Parathyroid adenoma (tissue), 2 donors: ENCODE measurements around the gene LRRFIP2.
"Not testable (repeated sequence)": the region's sequence is repeated elsewhere in the genome, so short reads cannot be mapped to it uniquely, and the experiment has no call there.

Experiments
- H2AFZ ChIP-seq: fragments of 300-600 bp; sonication (generic); one replicate; pipeline ENCODE4 v1.7.0; 2017; ENCODE audit warnings: antibody characterized with exemption, mild to moderate bottlenecking
- H3K27ac ChIP-seq: fragments of 300-600 bp; sonication (generic); one replicate; pipeline ENCODE4 v1.7.0; 2017
- H3K27me3 ChIP-seq: fragments of 300-600 bp; sonication (generic); one replicate; pipeline ENCODE4 v1.7.0; 2017; ENCODE audit warnings: low read length; ENCODE audit not compliant: control insufficient read depth, insufficient read depth
- H3K36me3 ChIP-seq: fragments of 300-600 bp; sonication (generic); one replicate; pipeline ENCODE4 v1.7.0; 2017; ENCODE audit warnings: low read length; ENCODE audit not compliant: control insufficient read depth, insufficient read depth
- H3K4me1 ChIP-seq: fragments of 300-600 bp; sonication (generic); one replicate; pipeline ENCODE4 v1.7.0; 2017; ENCODE audit warnings: control low read depth
- H3K4me2 ChIP-seq: fragments of 300-600 bp; sonication (generic); one replicate; pipeline ENCODE4 v1.7.0; 2017; ENCODE audit warnings: low read length
- H3K4me3 ChIP-seq: fragments of 300-600 bp; sonication (generic); one replicate; pipeline ENCODE4 v1.7.0; 2017; ENCODE audit warnings: low read depth, low read length
- H3K79me2 ChIP-seq: fragments of 300-600 bp; sonication (generic); one replicate; pipeline ENCODE4 v1.7.0; 2017; ENCODE audit warnings: control low read depth
- H3K9ac ChIP-seq: fragments of 300-600 bp; sonication (generic); one replicate; pipeline ENCODE4 v1.7.0; 2017; ENCODE audit warnings: mild to moderate bottlenecking
- H3K9me3 ChIP-seq: fragments of 300-600 bp; sonication (generic); one replicate; pipeline ENCODE4 v1.7.0; 2017; ENCODE audit warnings: low read length; ENCODE audit not compliant: control insufficient read depth
- CTCF ChIP-seq: fragments of 300-600 bp; sonication (generic); IDR thresholded peaks from one replicate; pipeline ENCODE4 v1.7.0; 2017; ENCODE audit warnings: antibody characterized with exemption, mild to moderate bottlenecking
- donor health status: primary hyperparathyroidism.

LRRFIP2 gene

GRCh38 chr3:37214076-37214475 lies 39.7 kb upstream of the LRRFIP2 start:
- no peak overlapping the region for H2AFZ ChIP-seq
- no peaks in the 10 kb centered on the region for H3K4me1 ChIP-seq
- TF ChIP-seq CTCF: no peak
- H3K79me2 ChIP-seq: no peaks in the 10 kb centered on the region
- H3K27ac ChIP-seq: no peak overlapping the region
- H3K4me2 ChIP-seq: no peak overlapping the region
- H3K9ac ChIP-seq: no peak overlapping the region
- H3K36me3 ChIP-seq: no peaks in the 10 kb centered on the region
- no peak overlapping the region for H3K4me3 ChIP-seq
- H3K9me3 ChIP-seq: no peaks in the 10 kb centered on the region
- H3K27me3 ChIP-seq: no peaks in the 10 kb centered on the region

GRCh38 chr3:37210230-37210629 lies 35.8 kb upstream of the LRRFIP2 start:
- Histone ChIP-seq H3K27ac (no peak overlapping the region), H3K9ac (no peak overlapping the region), H3K36me3 (no peaks in the 10 kb centered on the region), H3K9me3 (no peaks in the 10 kb centered on the region), H3K79me2 (no peaks in the 10 kb centered on the region), H3K27me3 (no peaks in the 10 kb centered on the region), H3K4me1 (no peaks in the 10 kb centered on the region), H3K4me2 (no peak overlapping the region), H2AFZ (no peak overlapping the region), H3K4me3 (no peak overlapping the region)
- TF ChIP-seq CTCF: no peak

GRCh38 chr3:37208576-37208975 lies 34.2 kb upstream of the LRRFIP2 start:
- not testable (repeated sequence) for H3K9ac ChIP-seq, H3K36me3 ChIP-seq, H3K9me3 ChIP-seq, H3K27ac ChIP-seq, H3K4me2 ChIP-seq, H3K79me2 ChIP-seq, H3K27me3 ChIP-seq, H3K4me1 ChIP-seq, H2AFZ ChIP-seq, H3K4me3 ChIP-seq

GRCh38 chr3:37208008-37208407 lies 33.6 kb upstream of the LRRFIP2 start:
- H3K9me3 ChIP-seq, H3K4me1 ChIP-seq, H3K4me2 ChIP-seq, H3K4me3 ChIP-seq, H3K27ac ChIP-seq, H3K9ac ChIP-seq, H3K79me2 ChIP-seq, H2AFZ ChIP-seq, H3K36me3 ChIP-seq, H3K27me3 ChIP-seq: not testable (repeated sequence)

GRCh38 chr3:37206041-37206440 lies 31.7 kb upstream of the LRRFIP2 start:
- H3K9me3 ChIP-seq, H3K9ac ChIP-seq, H3K4me3 ChIP-seq, H3K79me2 ChIP-seq, H2AFZ ChIP-seq, H3K4me2 ChIP-seq, H3K27ac ChIP-seq, H3K4me1 ChIP-seq, H3K36me3 ChIP-seq, H3K27me3 ChIP-seq: not testable (repeated sequence)

- Histone ChIP-seq H3K36me3 (no peaks in the 10 kb centered on the region), H3K27me3 (no peaks in the 10 kb centered on the region), H3K79me2 (no peaks in the 10 kb centered on the region), H3K4me3 (no peak overlapping the region), H3K9me3 (no peaks in the 10 kb centered on the region), H2AFZ (no peak overlapping the region), H3K9ac (no peak overlapping the region), H3K4me2 (no peak overlapping the region), H3K4me1 (no peaks in the 10 kb centered on the region), H3K27ac (no peak overlapping the region)
- no peak for TF ChIP-seq CTCF
Observed at GRCh38 chr3:37204314-37204713, 29.9 kb upstream of the LRRFIP2 start.
